ENCODE data around the gene PNPLA3.

Gene PNPLA3

GRCh38 chr22:43926349-43926710 is 2.7 kb downstream of the PNPLA3 start:
- no peaks in the 10 kb centered on the region for H3K9me3 ChIP-seq
- H3K27ac ChIP-seq = no peak overlapping the region
- peaks cover 4 to 12% of the 10 kb centered on the region in 2 experiments for H3K4me1 ChIP-seq (ENCODE audit: control insufficient read depth in 1 of 2, insufficient read depth in 1 of 2, low read depth in 1 of 2, low read length in 1 of 2)
- peaks cover 64% of the 10 kb centered on the region for H3K27me3 ChIP-seq
- no peaks in the 10 kb centered on the region for H3K36me3 ChIP-seq
- TF ChIP-seq CTCF (IDR thresholded peaks at IDR 0.05) = no peak
- no peak overlapping the region for H3K4me3 ChIP-seq (ENCODE audit: low read depth in 1 of 2, low read length in 1 of 2)

- TF ChIP-seq CTCF (IDR thresholded peaks at IDR 0.05) = no peak
- H3K27me3 ChIP-seq = peaks cover 42% of the 10 kb centered on the region
- H3K9me3 ChIP-seq = no peaks in the 10 kb centered on the region
Observed at GRCh38 chr22:43928468-43928867, 4.9 kb downstream of the PNPLA3 start.

GRCh38 chr22:43928908-43929307 is 5.3 kb downstream of the PNPLA3 start:
- H3K4me1 ChIP-seq (ENCODE audit: control insufficient read depth in 1 of 2, insufficient read depth in 1 of 2, low read depth in 1 of 2, low read length in 1 of 2) = peaks cover 3 to 4% of the 10 kb centered on the region in 2 experiments

More at GRCh38 chr22:43928468-43928867, 4.9 kb downstream of the PNPLA3 start:
- no peaks in the 10 kb centered on the region for H3K36me3 ChIP-seq
- peaks cover 4 to 8% of the 10 kb centered on the region in 2 experiments for H3K4me1 ChIP-seq (ENCODE audit: control insufficient read depth in 1 of 2, insufficient read depth in 1 of 2, low read depth in 1 of 2, low read length in 1 of 2)
- no peak overlapping the region for H3K27ac ChIP-seq
- H3K4me3 ChIP-seq (ENCODE audit: low read depth in 1 of 2, low read length in 1 of 2) = no peak overlapping the region

GRCh38 chr22:43931771-43932170 is 8.2 kb downstream of the PNPLA3 start:
- Histone ChIP-seq H3K9me3 (no peaks in the 10 kb centered on the region), H3K27ac (no peak overlapping the region), H3K27me3 (peaks cover 10% of the 10 kb centered on the region), H3K4me3 (ENCODE audit: low read depth in 1 of 2, low read length in 1 of 2) (no peak overlapping the region), H3K4me1 (ENCODE audit: control insufficient read depth in 1 of 2, insufficient read depth in 1 of 2, low read depth in 1 of 2, low read length in 1 of 2) (no peaks in the 10 kb centered on the region), H3K36me3 (no peaks in the 10 kb centered on the region)
- no peak for TF ChIP-seq CTCF (IDR thresholded peaks at IDR 0.05)

More at GRCh38 chr22:43928908-43929307, 5.3 kb downstream of the PNPLA3 start:
- no peaks in the 10 kb centered on the region for H3K9me3 ChIP-seq
- no peaks in the 10 kb centered on the region for H3K36me3 ChIP-seq
- no peak for TF ChIP-seq CTCF (IDR thresholded peaks at IDR 0.05)
- no peak overlapping the region for H3K27ac ChIP-seq
- H3K27me3 ChIP-seq = peaks cover 38% of the 10 kb centered on the region
- no peak overlapping the region for H3K4me3 ChIP-seq (ENCODE audit: low read depth in 1 of 2, low read length in 1 of 2)

- TF ChIP-seq CTCF (IDR thresholded peaks at IDR 0.05) = no peak
- Histone ChIP-seq H3K27ac (no peak overlapping the region), H3K27me3 (peaks cover 7% of the 10 kb centered on the region), H3K9me3 (no peaks in the 10 kb centered on the region), H3K36me3 (no peaks in the 10 kb centered on the region), H3K4me3 (ENCODE audit: low read depth in 1 of 2, low read length in 1 of 2) (no peak overlapping the region), H3K4me1 (ENCODE audit: control insufficient read depth in 1 of 2, insufficient read depth in 1 of 2, low read depth in 1 of 2, low read length in 1 of 2) (no peaks in the 10 kb centered on the region)
Observed at GRCh38 chr22:43941449-43941848, 17.8 kb downstream of the PNPLA3 start.
